Vagina (tissue), 2 donors: ENCODE measurements around the gene KDM1B.

ENCODE experiments used
- CTCF ChIP-seq, 3 experiments: fragments of 450-650 bp in 2 of 3; fragments of 200-600 bp in 1 of 3; sonication (generic) in 1 of 3; IDR thresholded peaks; one replicate each; pipeline ENCODE4 v1.5.1; 2017 to 2019; ENCODE audit warnings: antibody characterized with exemption in 3 of 3, mild to moderate bottlenecking in 2 of 3, moderate library complexity in 2 of 3
- POLR2A ChIP-seq, 2 donors: fragments of 450-650 bp; IDR thresholded peaks; one replicate each; pipeline ENCODE4 v1.6.1; 2017; ENCODE audit warnings: antibody characterized with exemption in 2 of 2, mild to moderate bottlenecking in 2 of 2, moderate library complexity in 2 of 2
- POLR2AphosphoS5 ChIP-seq, 2 donors: sonication (generic); formaldehyde crosslinking; IDR thresholded peaks; one replicate each; pipeline ENCODE4 v1.9.0; 2017; ENCODE audit warnings: antibody characterized with exemption in 2 of 2, mild to moderate bottlenecking in 2 of 2, low read depth in 1 of 2; ENCODE audit not compliant: insufficient read depth in 1 of 2

- TF ChIP-seq CTCF (IDR thresholded peaks at IDR 0.05) (no peak), POLR2A (IDR thresholded peaks at IDR 0.05) (no peak), POLR2AphosphoS5 (IDR thresholded peaks at IDR 0.05; ENCODE audit: insufficient read depth in 1 of 2, low read depth in 1 of 2) (no peak)
Measured at GRCh38 chr6:18141805-18142590, 13.2 kb upstream of the KDM1B start.
